Testis (tissue), 3 donors: ENCODE measurements around the gene FHIT. TPM values are rescaled to one million over a fixed set of nuclear protein-coding genes. Genes with fewer than 3 reads are reported as not detected.

Experiments used
- DNase-seq: peaks from one replicate; pipeline ENCODE4 v3.0.0-alpha.2; 2019
- H3K27ac ChIP-seq, 2 donors: fragments of 200-600 bp; sonication (generic); one replicate each; pipeline ENCODE4 v1.5.1; 2019
- H3K27me3 ChIP-seq: fragments of 200-600 bp; sonication (generic); one replicate; pipeline ENCODE4 v1.5.1; 2019
- H3K36me3 ChIP-seq: fragments of 200-600 bp; sonication (generic); one replicate; pipeline ENCODE4 v1.5.1; 2017; ENCODE audit warnings: low read depth; ENCODE audit errors: missing control alignments
- H3K4me1 ChIP-seq: fragments of 200-600 bp; sonication (generic); one replicate; pipeline ENCODE4 v1.5.1; 2019
- H3K4me3 ChIP-seq, 2 donors: fragments of 200-600 bp; sonication (generic); one replicate each; pipeline ENCODE4 v1.5.1; 2017 to 2019
- H3K9me3 ChIP-seq: fragments of 200-600 bp; sonication (generic); one replicate; pipeline ENCODE4 v1.5.1; 2017
- POLR2A ChIP-seq: fragments of 450-650 bp; IDR thresholded peaks from one replicate; pipeline ENCODE4 v1.6.1; 2017; ENCODE audit warnings: antibody characterized with exemption, mild to moderate bottlenecking, moderate library complexity
- WGBS, 2 donors: methylation state at CpG; one replicate each; pipeline ENCODE4 v1.1.5; 2018; 5-methylcytosine and 5-hydroxymethylcytosine counted together
- intact Hi-C: fragments of 100-400 bp; cut with DNase I; formaldehyde crosslinking; loops from one replicate; pipeline ENCODE4 v1.15.1; 2023; ENCODE audit warnings: low total_unique reads
- polyA plus RNA-seq: library from polyadenylated mRNA; stranded (reverse); fragments of 350-450 nt; fragmentation: Illumina TruSeq; extraction: RNeasy Lipid Tissue Mini Kit (QIAGEN cat#74804); gene quantifications from one replicate; pipeline ENCODE4 v1.2.3, GENCODE V29; 2014; ENCODE audit warnings: low read depth, low replicate concordance; ENCODE audit not compliant: insufficient read depth
- total RNA-seq, 2 donors: library from RNA; depleted of rRNA; stranded (reverse); fragments of >200 nt; gene quantifications; one replicate each; pipeline ENCODE4 v1.2.3, GENCODE V29; 2016
- TF ChIP-seq, protein P1 (sequence below), 3 experiments: fragments of 450-650 bp in 2 of 3; fragments of 200-600 bp in 1 of 3; sonication (generic) in 1 of 3; IDR thresholded peaks; one replicate each; pipeline ENCODE4 v1.5.1; 2016 to 2019; ENCODE audit warnings: antibody characterized with exemption in 3 of 3, mild to moderate bottlenecking in 2 of 3, moderate library complexity in 1 of 3

Gene FHIT
- total and polyA plus RNA-seq, 3 donors from 2014 or later: 10.1 to 29.6 (median 15.5) TPM

DNA sequence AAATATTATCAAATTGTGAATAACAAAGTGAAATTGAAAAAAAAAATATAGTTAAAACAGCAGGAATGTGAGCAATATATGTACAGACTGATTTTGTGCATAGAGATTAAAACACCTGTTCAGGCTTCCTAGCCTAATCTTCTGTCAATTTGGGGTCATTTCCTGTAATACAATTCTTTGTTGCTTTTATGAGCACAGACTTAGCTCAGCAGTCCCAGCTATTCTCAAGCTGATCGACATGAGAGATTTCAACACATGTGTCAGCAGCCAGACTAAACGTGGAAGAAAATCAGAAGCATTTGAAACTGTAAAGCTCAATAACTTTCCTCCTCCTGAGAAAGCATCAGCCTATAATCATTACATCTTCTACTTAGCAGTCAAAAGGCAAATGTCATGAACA is 1.6 kb upstream of the FHIT start:
- H3K27me3 ChIP-seq: no peaks in the 10 kb centered on the region
- TF ChIP-seq, protein P1, sequence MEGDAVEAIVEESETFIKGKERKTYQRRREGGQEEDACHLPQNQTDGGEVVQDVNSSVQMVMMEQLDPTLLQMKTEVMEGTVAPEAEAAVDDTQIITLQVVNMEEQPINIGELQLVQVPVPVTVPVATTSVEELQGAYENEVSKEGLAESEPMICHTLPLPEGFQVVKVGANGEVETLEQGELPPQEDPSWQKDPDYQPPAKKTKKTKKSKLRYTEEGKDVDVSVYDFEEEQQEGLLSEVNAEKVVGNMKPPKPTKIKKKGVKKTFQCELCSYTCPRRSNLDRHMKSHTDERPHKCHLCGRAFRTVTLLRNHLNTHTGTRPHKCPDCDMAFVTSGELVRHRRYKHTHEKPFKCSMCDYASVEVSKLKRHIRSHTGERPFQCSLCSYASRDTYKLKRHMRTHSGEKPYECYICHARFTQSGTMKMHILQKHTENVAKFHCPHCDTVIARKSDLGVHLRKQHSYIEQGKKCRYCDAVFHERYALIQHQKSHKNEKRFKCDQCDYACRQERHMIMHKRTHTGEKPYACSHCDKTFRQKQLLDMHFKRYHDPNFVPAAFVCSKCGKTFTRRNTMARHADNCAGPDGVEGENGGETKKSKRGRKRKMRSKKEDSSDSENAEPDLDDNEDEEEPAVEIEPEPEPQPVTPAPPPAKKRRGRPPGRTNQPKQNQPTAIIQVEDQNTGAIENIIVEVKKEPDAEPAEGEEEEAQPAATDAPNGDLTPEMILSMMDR (IDR thresholded peaks at IDR 0.05): no peak
- no peak for TF ChIP-seq POLR2A
- H3K27ac ChIP-seq: no peak overlapping the region
- H3K36me3 ChIP-seq: no peaks in the 10 kb centered on the region
- no peaks in the 10 kb centered on the region for H3K9me3 ChIP-seq
- peaks cover 27% of the 10 kb centered on the region for H3K4me1 ChIP-seq
- no peak overlapping the region for H3K4me3 ChIP-seq
- intact Hi-C loops: no loop called here
- DNase-seq: no peak
- WGBS, 2 donors: 48 to 65% methylated on average over 2 of the region's 2 CpGs

DNA sequence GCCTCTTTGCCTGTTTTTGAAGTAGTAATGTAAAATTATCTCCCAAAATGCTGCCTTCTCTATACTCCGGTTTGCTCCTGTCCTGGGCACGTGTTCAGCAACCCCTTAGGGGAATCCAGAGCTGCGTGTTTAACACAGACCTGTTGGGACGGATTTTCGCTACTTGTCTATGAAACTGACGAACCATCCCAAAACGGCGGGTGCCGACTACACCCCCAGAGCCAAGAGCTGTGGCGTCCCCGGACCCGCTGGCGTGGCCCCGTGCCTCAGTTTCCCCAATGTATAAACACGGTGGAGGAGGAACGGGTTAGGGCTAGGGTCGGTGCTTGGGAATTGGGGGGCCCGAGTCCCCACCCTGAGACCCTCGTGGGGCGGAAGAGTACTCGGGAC is 473 bp downstream of the FHIT start:
- peaks cover 27% of the 10 kb centered on the region for H3K4me1 ChIP-seq
- TF ChIP-seq, protein P1 (IDR thresholded peaks at IDR 0.05): no peak
- TF ChIP-seq POLR2A: no peak
- no peaks in the 10 kb centered on the region for H3K27me3 ChIP-seq
- intact Hi-C loops: no loop called here
- DNase-seq: peak; percentile 68
- no peaks in the 10 kb centered on the region for H3K36me3 ChIP-seq
- 1 to 3% methylated on average over 19 to 21 of the region's 21 CpGs for WGBS, 2 donors
- H3K27ac ChIP-seq: peak overlapping the region; percentile 78 to 90
- peak overlapping the region; percentile 78 to 84 for H3K4me3 ChIP-seq
- H3K9me3 ChIP-seq: no peaks in the 10 kb centered on the region

DNA sequence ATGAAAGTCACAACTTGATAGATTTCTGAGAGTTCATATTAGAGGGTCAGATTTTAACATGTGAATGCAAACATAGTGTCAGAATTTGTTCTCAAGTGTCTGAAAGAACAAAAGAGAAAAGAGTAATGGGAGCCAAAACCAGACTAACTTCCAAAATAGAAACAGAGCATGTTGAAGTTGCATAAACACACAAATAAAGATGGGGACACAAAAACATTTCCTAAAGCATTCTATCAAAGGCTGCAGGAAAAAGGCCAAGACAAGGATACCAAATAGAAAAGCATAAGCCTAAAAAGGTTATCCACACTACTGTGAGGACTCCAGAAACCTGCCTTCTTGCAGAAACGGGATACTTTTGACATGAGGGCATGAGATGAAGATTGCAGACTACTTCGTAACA is 2.8 kb downstream of the FHIT start:
- Histone ChIP-seq H3K9me3 (no peaks in the 10 kb centered on the region), H3K27ac (peak overlapping the region in 1 of 2 donors; percentile 11), H3K4me1 (peaks cover 27% of the 10 kb centered on the region), H3K36me3 (no peaks in the 10 kb centered on the region), H3K27me3 (no peaks in the 10 kb centered on the region), H3K4me3 (no peak overlapping the region)
- no peak for DNase-seq
- intact Hi-C loops: no loop called here
- 24 to 55% methylated on average over 2 of the region's 2 CpGs for WGBS, 2 donors
- TF ChIP-seq, protein P1 (IDR thresholded peaks at IDR 0.05): no peak
- TF ChIP-seq POLR2A: no peak

DNA sequence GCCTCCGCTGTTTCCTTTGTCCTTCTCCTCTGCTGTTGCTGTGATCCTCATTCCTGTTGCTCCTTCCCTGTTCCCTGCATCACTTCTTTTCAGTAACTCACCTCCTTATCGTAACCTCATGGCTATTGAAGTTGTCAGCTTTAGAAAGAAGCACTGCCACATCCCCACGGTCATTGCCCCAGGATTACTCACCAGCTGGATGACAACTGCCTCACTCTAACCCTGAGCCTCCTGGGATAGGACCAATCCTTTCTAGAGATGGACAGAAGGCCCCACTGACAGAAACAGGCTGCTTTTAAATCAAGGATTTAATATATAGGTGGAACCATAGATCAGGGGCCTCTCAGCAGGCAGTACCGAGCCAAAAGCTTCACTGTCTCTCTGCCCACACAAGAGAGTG is 4.1 kb downstream of the FHIT start:
- Histone ChIP-seq H3K4me1 (peaks cover 17% of the 10 kb centered on the region), H3K27me3 (no peaks in the 10 kb centered on the region), H3K36me3 (no peaks in the 10 kb centered on the region), H3K27ac (no peak overlapping the region), H3K9me3 (no peaks in the 10 kb centered on the region), H3K4me3 (no peak overlapping the region)
- WGBS, 2 donors: 82 to 88% methylated on average over 4 of the region's 4 CpGs
- no peak for TF ChIP-seq POLR2A
- TF ChIP-seq, protein P1 (IDR thresholded peaks at IDR 0.05): no peak
- intact Hi-C loops: no loop called here
- DNase-seq: no peak

DNA sequence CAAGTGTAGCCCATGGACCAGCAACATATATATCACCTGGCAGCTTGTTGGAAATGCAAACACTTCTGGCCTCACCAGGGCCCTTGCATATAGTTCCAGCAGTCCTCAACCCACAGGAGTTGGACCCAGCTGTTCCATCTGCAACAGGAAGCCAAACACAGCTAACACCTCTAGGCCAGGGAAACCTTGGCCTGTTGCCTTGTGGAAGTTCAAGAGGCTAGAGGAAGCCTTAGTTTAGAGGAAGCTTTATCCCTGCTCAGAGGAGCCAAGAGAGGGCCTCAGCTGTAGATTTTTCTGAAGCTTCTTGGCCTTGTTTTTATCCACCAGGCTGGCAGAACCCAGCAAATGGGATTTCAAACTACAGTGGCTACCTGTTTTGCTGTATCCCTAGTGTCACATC is 11.4 kb downstream of the FHIT start:
- TF ChIP-seq POLR2A: no peak
- TF ChIP-seq, protein P1 (IDR thresholded peaks at IDR 0.05): no peak
- Histone ChIP-seq H3K36me3 (no peaks in the 10 kb centered on the region), H3K27me3 (no peaks in the 10 kb centered on the region), H3K9me3 (no peaks in the 10 kb centered on the region), H3K4me3 (no peak overlapping the region), H3K4me1 (no peaks in the 10 kb centered on the region), H3K27ac (no peak overlapping the region)
- intact Hi-C loops: no loop called here
- DNase-seq: no peak
